HG02973 (cell line): ENCODE measurements around the gene NAB1.

ENCODE experiments used
- ATAC-seq: cut with Tn5 transposase; IDR thresholded peaks from one replicate; pipeline ENCODE4 v1.9.1; 2021; ENCODE audit warnings: moderate library complexity; ENCODE audit not compliant: unreplicated experiment

NAB1 gene

DNA sequence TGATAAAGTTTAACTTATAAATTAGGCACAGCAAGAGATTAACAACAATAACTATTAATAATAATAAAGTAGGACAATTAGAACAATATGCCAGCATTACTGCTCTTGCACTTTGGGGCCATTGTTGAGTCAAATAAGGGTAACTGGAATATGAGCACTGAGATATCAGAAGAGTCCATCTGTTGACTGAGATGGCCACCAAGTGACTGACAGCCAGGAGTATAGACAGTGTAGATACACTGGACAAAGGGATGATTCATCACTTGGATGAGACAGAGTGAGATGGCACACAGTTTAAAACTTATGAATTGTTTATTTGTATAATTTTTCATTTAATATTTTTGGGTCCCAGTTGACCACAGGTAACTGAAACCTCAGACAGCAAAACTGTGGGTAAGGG, 20.0 kb downstream of the NAB1 start:
- no peak for ATAC-seq

DNA sequence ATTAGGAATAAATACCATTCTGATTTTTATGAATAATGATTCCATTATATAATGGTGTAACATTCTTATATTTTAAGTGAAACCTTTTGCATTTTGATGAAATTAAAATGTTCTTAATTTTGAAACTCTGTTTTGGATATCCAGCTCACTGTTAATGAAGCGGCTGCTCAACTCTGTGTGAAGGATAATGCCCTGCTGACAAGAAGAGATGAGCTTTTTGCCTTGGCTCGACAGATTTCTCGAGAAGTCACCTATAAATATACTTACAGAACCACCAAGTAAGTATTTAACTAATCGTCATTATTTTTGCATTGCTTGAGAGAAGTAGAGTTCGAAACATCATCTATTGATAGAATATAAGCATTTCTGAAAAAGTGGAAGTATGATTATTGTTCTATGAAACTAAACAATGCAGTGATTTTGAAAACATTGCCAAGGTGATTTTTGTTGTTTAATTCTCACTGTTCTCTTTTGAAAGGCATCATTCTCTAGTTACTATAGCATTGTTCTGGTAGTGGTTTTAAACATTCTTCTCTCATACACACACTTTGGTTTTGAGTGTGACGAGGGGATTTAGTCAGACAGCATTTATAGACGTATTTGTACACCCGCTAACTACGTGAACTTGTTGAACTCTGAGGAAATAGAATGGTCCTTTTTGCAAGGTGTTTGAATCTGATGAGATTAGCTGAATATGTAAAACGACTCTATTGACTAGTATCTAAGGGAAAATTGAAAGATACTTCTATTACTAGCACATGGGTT, 21.5 kb downstream of the NAB1 start:
- peak; percentile 71 for ATAC-seq

DNA sequence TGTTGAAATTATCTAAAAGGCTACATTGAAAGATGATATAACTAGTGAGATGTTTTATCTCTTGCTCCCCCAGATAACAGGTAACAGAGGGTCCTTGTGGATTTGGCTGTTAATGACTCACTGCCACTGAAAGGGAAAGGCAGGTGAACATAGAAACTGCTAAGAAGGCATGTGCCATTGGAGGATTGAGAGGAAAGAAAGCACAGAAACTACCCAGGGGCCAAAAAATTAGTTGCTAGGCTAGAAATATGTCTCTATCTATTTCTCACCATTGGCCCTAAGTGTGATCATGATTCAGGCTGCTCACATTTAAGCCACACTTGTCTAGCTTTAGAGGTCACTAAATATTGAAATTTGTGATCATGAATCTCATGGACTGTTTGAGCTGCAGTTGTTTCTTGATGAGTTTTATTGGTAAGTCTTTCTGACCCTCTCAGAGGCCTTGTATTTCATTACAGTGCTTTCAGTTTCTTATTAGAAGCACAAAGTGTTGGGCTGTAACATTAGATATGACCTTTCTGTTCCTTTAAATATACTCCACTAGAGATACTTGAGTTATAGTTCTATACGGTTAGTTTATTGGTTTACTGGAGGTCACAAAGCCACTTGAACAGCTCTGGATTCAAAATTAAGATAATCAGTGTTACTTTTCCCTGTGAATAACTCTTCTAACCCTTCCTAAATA, 26.2 kb downstream of the NAB1 start:
- peak; percentile 37 for ATAC-seq

DNA sequence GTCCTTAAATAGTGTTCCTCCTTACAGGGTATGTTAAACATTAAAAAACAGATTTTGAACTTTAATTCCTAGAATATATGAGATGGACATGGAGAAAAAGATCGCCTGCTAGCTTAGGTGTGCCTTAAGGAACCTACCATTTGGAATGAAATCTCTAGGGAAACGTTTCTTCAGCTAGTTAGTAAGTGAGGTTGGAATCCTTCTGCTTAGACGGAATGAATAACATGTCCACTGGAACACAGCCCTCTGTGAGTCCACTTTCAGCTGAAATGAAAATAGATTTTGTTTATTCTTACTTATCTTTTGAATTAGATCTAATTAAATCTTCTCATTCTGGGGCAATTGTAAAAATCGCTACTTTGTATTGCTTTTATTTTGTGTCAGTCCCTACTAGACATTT, 28.4 kb downstream of the NAB1 start:
- no peak for ATAC-seq

DNA sequence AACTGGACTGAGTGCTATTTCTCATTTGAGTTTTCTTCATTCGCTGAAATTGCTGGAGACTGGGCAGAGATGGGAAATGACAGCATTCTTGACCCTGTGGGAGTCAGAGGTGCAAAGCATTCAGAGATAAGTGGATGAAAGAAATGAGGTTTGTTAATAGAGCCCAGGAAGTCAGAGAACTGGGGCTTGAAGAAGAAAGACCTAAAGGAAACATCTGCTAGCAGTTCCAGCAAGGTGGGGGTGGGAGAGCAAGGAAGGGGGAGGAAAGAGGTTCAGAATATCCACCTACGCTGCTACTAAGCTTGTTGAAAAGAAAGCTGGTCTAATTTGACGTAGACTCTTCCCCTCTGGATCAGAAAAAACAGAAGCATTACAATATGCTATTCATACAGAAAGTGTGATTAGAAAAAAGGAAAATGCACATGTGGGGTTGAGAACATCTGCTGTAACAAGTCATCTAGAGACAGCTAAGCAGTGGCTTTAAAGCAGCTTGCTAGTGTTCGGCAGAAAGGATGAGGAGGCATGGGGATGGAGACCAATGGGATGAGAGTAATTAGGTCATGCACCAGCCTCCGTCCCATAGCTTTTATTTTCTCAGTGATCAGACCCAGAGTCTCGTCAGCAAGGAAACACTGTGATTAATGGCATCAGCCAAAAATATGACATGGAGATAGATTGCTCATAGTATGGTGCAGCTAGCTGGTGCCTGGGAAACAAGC, 29.7 kb downstream of the NAB1 start:
- peak; percentile 69 for ATAC-seq

DNA sequence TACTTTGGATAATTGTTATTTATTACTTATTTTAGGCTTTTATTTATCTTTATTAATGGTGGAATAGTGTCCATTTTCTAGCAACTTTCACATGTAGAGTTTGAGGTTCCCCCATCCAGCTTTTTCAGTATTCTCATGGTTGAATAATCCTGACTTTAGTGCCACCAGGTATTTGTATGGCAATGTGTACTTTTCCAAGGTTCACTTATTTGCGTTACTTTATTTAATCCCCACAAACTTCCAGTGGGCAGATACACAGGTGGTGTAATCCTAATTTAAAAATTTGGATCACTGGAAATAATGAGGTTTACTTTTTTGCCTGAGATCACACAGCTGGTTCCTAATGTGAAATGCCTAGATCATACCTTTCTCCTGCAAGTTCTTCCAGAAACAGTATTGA, 30.5 kb downstream of the NAB1 start:
- no peak for ATAC-seq

DNA sequence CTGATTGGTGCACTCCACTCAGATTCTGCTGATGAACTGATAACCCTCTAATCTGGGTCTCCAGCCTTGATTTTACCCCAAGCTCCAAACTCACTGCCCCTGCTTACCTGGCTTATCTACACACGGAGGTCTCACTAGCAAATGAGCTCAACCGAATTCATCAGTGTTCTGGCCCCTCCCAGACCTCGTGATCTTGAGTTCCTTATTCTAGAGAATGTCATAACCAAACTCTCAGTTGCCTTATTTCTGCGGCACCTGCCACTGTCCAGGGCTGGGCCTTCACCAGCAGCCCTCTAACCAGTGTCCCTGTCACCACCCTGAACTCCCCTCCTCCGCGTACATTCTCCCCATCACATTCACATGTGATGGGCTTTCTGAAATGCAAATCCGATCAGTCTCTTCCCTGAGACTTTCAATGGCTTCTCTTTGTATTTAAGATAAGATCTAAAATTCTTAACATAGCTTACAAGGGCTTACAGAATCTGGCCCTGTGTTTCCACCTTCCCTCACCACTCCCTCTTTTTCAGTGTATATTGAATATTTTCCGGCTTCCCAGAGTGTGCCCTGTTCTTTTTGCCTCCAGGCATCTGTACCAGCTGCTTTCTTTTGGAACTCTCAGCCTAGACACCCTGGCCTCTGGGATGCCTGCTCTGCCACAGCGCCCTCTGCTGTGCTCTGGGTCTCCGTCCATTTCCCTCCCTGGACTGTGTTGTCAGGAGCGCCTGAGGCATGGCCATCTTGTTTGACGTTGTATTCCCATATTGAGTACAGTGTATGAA, 31.1 kb downstream of the NAB1 start:
- ATAC-seq = peak; percentile 47

DNA sequence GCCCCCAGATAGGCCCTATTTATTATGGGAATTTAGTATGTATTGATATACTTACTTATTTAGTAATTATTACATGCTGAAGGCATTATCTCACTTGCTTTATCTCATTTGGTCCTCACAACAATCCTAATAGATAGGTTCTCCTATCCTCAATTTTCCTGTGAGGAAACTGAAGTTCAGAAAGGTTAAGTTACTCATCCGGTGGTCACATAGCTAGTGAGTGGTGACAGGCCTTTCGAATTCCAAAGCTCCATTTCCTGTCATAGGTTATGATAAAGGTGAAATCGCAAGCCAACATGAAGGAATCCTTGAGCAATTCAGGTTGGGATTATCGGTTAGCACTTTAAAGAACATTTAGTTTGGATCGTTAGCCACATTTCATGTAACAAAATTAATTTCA, 33.3 kb downstream of the NAB1 start:
- ATAC-seq = no peak

DNA sequence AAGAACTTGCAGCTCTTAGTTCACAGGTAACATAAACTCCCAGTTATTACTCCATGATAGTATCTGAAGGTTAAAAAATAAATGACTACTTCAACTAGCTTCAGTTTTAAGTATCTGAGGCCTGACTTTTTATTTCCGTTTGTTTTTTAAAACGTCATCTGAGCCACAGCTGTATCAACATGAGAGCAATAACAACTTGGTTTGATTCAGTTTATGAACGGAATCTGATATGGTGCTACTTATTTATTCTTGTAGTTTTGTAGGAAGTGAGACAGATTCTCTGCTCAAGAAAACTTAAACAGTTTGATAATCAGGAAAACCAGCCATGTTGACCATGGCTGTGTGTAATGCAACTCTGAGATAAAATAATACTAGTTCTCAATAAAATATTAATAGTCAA, 34.9 kb downstream of the NAB1 start:
- no peak for ATAC-seq

DNA sequence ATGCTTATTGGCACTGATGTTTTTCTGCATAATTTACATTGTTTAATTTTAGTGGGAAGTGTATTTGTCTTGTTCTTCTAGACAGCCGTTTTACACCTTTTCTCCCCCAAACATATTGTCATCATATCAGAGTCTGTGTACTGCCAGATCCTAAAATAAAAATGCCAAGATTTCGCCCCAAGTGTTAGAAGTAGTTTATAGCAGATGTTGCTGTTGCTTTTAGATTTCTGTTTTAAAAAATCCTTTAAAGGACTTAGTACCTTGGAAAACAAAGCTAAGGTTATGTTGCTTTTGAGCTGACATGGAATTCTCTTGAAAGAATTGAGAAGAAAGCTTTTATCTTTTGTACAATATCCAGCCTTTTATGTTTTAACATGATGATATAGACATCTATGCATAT, 36.0 kb downstream of the NAB1 start:
- ATAC-seq = no peak

DNA sequence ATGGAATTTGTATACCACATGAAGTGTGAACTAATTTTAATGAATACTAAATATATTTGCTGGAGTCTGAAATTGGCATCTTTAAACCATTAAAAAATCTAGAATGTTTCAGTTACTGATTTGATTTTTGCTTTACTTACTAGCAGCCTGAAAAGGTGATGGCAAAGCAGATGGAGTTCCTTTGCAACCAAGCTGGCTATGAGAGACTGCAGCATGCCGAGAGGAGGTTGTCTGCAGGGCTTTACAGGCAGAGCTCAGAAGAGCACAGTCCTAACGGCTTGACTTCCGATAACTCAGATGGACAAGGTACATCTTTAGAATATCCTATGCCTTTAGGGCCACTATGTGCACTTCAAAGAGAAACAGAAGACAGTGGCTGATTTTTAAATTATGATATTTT, 36.5 kb downstream of the NAB1 start:
- ATAC-seq = no peak

DNA sequence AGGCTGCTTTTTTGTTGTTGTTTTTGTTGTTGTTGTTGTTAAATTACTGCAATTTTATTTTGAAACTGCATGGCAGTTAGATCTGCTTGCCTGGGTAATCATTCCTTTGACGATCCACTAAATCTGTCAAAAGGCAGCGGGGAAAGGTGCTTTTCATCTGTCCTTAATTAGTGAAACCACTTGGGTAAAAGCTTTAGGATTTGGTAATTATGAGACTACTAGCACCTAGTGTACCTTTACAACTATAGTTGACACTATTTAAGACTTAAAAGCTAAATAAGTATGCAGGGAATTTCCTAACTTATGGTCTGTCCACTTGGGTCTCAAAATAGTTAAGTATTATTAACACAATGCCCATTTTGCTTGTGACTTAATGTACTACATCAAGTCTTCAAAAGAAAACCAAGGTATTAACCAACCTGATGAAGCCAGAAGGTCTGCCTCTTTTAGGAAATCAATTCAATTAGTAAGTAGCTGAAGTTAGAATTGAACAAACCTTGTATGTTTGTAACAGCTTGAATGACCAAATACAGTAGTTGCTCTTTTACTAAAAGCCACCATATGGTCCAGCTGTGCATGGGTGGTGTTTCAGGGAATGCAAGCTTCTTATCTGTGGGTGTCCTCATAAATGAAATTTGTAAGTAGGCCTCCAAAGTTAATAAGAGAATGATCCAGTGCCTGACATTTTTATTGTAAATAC, 44.8 kb downstream of the NAB1 start:
- ATAC-seq = peak; percentile 78

DNA sequence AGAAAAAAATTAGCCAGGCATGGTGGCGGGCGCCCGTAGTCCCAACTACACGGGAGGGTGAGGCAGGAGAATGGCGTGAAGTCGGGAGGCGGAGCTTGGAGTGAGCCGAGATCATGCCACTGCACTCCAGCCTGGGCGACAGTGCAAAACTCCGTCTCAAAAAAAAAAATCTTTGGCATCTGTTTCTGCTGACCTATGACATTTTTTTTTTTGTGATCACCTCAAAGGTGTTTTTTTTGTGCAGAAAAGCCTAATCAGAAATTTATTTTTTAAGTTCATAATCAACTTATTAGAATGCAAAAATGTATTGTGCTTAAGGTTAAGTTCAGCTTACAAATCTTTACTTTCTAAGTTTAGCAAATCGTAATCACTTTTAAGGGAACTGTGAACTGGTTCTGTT, 45.6 kb downstream of the NAB1 start:
- no peak for ATAC-seq

DNA sequence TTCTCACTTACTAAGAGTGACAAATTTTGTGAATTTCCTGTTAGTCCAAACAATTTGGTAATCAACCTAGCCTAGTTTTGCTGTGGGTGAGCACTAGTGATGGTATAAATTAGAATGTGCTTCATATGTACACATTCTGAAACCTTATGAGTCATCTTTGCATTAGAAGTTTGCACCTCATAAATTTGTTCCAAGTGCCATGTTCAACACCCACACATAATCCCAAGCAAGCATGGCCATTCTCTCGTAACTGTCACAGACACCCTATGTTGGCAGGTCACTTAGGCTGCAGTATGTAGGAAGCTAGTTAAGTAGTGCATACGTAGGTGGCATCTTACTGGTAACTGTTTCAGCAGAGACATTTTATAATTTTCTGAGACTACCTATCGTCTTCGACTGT, 46.9 kb downstream of the NAB1 start:
- ATAC-seq = no peak

DNA sequence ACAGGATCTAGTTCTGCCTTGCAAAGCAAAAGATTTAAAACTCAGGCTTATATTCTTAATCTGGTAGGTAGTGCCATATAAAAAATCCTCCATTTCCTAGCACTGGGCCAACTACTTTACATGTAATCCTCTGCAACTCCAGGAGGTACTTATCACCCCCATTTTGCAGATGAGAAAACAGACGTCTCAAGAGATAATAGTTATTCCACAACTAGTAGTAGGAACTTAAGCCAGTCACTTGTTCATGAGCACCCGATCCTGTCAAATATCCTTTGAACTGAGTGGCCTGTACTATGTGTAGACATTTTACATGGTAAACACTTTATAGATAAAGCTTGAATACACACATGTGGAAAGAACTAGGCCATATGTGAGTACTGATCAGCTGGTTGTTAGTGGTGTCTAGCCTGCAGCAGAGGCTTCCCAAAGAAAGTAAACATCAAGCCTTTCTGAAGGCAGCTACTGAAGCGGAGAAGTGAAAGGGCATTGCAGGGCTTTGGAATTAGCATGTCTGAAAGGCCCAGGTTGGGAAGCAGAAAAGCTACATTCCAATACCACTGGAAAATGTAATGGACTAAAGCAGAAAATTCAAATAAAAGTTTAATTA, 48.0 kb downstream of the NAB1 start:
- ATAC-seq = no peak

DNA sequence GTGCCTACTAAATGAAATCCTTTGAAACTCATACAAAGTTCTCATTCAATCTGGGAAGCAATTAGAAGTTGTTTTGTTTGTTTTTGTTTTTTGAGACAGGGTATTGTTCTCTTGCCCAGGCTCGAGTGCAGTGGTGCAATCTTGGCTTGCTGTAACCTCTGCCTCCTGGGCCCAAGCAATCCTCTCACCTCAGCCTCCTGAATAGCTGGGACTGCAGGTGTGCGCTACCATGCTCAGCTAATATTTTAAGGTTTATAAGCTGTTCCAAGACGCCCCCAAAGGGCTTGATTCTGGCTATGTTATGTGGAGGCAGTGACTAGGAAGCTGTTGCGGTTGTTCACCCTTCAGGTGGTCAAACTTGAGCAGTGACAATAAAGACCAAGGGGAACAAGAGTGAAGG, 48.5 kb downstream of the NAB1 start:
- no peak for ATAC-seq

DNA sequence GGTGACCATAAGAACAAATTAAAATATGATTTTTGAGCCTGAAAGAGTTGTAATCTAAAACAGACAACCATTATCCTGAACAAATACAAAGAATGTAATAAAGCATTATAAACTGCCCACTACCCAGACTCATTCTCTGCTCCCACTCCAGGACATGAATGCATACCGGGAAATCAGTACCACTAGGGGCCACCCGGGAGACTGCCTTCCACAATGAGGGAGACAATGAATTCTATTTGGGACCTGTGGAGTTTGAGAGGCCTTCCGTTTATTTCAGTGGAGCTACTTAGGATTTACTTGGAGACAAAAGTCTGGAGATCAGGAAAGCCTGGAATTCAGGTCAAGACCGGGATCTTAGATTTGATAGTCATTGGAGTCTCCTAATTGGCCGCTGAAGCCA, 50.0 kb downstream of the NAB1 start:
- ATAC-seq = no peak

DNA sequence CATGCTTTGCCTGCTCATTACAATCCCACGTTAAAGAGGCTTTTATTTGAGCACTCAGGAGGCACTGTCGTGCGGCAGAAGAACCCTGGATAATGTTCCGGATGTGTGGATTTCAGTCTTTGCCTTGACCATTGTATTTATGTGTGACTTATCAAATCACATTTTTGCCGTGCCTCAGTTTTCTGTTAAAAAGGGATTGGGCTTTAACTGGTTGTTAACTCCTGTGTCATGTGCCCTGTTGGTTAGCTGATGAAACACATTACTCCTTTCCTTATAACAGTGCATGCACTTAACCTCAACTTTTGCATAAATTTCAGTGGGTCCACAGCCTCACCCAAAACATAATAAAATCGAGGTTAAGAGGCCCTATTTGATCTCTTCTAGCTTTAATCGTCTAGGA, 52.7 kb downstream of the NAB1 start:
- ATAC-seq = peak; percentile 64

DNA sequence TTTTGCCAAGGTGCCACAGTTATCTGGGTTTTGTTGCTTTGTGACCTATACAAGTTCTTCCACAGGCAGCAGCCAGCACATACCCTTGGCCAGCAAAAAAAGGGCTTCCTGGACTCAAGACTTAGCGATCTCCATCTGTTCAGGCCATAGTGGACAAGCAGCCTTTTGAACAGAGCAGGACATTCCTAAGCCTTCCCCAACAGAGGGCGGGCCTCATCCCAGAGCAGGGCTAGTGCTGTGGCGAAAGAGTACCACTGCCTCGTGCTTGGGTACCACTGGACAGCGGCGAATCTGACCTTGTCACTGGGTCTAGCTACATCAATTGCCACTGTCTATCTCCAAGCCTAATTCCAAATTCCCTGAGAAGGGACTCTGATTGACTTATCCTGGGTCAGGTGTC, 56.4 kb downstream of the NAB1 start:
- no peak for ATAC-seq

DNA sequence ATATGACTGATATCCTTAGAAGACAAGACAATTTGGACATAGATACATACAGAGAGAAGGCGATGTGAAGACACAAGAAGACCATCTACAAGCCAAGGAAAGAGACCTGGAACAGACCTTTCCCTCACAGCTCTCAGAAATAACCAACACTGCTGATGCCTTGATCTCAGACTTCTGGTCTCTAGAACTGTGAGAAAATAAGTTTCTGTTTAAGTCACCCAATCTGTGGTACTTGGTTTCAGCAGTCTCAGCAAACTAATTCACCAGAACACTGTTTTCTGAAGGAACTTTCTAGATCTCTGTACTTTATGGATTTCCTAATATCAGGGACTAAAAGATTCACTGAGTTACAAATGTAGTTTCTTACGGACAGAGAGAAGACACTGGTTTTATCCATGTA, 58.8 kb downstream of the NAB1 start:
- no peak for ATAC-seq
